Naive thymus-derived CD4-positive, alpha-beta T cell (primary cell): Measurements from ENCODE around the gene PPM1K. TPM values are rescaled to one million over a fixed set of nuclear protein-coding genes. Genes with fewer than 3 reads are reported as not detected.
"Not testable (repeated sequence)": the region's sequence is repeated elsewhere in the genome, so short reads cannot be mapped to it uniquely, and the experiment has no call there.

Source experiments
- ATAC-seq: fragments of 150-1000 bp; cut with Tn5 transposase; 2 replicates; pipeline ENCODE4 v1.10.0; 2021; ENCODE audit warnings: mild to moderate bottlenecking, moderate library complexity
- CTCF ChIA-PET: fragments of 350-600 bp; sonication (Branson Sonifier 250); formaldehyde crosslinking; loops from one replicate; lab custom pipeline; 2021; ENCODE audit warnings: antibody characterized with exemption; lab: Charles Lee
- POLR2A ChIA-PET: fragments of 350-600 bp; sonication (Branson Sonifier 250); formaldehyde crosslinking; loops from one replicate; lab custom pipeline; 2021; ENCODE audit warnings: antibody characterized with exemption, inconsistent platforms; lab: Charles Lee
- DNase-seq, 9 donors: peaks; one replicate each; pipeline versions ENCODE4 v3.0.0 to v3.0.0-alpha.2; 2020 to 2022; ENCODE audit warnings: mixed read lengths in 1 of 9
- H3K27ac ChIP-seq: one replicate; pipeline ENCODE4 v1.7.0; 2013; ENCODE audit warnings: mild to moderate bottlenecking, low read depth, low read length, moderate library complexity
- H3K27me3 ChIP-seq, 2 donors: one replicate each; pipeline ENCODE4 v1.7.0; 2013; ENCODE audit warnings: low read length in 2 of 2, mild to moderate bottlenecking in 2 of 2, moderate library complexity in 2 of 2; ENCODE audit not compliant: control insufficient read depth in 2 of 2, insufficient read depth in 2 of 2
- H3K36me3 ChIP-seq, 3 experiments: 1 replicate in 2 of 3; 2 replicates in 1 of 3; pipeline ENCODE4 v1.7.0; 2013; ENCODE audit warnings: low read length in 3 of 3, mild to moderate bottlenecking in 3 of 3, moderate library complexity in 1 of 3; ENCODE audit not compliant: insufficient read depth in 3 of 3, control insufficient read depth in 2 of 3
- H3K4me1 ChIP-seq, 2 donors: one replicate each; pipeline ENCODE4 v1.7.0; 2013; ENCODE audit warnings: low read length in 2 of 2, mild to moderate bottlenecking in 2 of 2, moderate library complexity in 1 of 2; ENCODE audit not compliant: control insufficient read depth in 2 of 2, insufficient read depth in 2 of 2
- H3K4me3 ChIP-seq: 2 replicates; pipeline ENCODE4 v1.7.0; 2013; ENCODE audit warnings: mild to moderate bottlenecking, low read length
- H3K9me3 ChIP-seq, 3 experiments: 1 replicate in 2 of 3; 2 replicates in 1 of 3; pipeline ENCODE4 v1.7.0; 2013; ENCODE audit warnings: low read length in 3 of 3; ENCODE audit not compliant: control insufficient read depth in 2 of 3
- H3K27ac Mint-ChIP-seq, 9 donors: one replicate each; pipeline ENCODE4 v1.8.0; 2020 to 2022; ENCODE audit warnings: mixed read lengths in 9 of 9, mild to moderate bottlenecking in 8 of 9, moderate library complexity in 5 of 9, inconsistent platforms in 2 of 9
- H3K27me3 Mint-ChIP-seq, 5 donors: one replicate each; pipeline ENCODE4 v1.8.0; 2021 to 2022; ENCODE audit warnings: mixed read lengths in 5 of 5, mild to moderate bottlenecking in 1 of 5
- H3K36me3 Mint-ChIP-seq, 5 donors: one replicate each; pipeline ENCODE4 v1.8.0; 2020 to 2022; ENCODE audit warnings: mixed read lengths in 5 of 5, mild to moderate bottlenecking in 3 of 5, inconsistent platforms in 1 of 5
- H3K4me1 Mint-ChIP-seq, 7 donors: one replicate each; pipeline ENCODE4 v1.8.0; 2020 to 2022; ENCODE audit warnings: mixed read lengths in 7 of 7, mild to moderate bottlenecking in 3 of 7, inconsistent platforms in 1 of 7
- H3K4me3 Mint-ChIP-seq, 10 donors: one replicate each; pipeline ENCODE4 v1.8.0; 2020 to 2022; ENCODE audit warnings: mild to moderate bottlenecking in 10 of 10, mixed read lengths in 10 of 10, moderate library complexity in 6 of 10, inconsistent platforms in 2 of 10
- H3K9me3 Mint-ChIP-seq, 11 donors: one replicate each; pipeline ENCODE4 v1.8.0; 2020 to 2022; ENCODE audit warnings: mixed read lengths in 11 of 11, mild to moderate bottlenecking in 4 of 11, inconsistent platforms in 1 of 11, moderate library complexity in 1 of 11
- intact Hi-C, 2 donors: fragments of 100-400 bp; cut with micrococcal nuclease; formaldehyde crosslinking; loops; one replicate each; pipeline ENCODE4 v1.15.1; 2023
- polyA plus RNA-seq, 2 donors: library from polyadenylated mRNA; unstranded; fragments of 300-500 nt; fragmentation: Illumina TruSeq; gene quantifications; one replicate each; pipeline ENCODE4 v1.2.3, GENCODE V29; 2021
- total RNA-seq, 6 experiments: library from RNA in 5 of 6; stranded (reverse) in 5 of 6; gene quantifications; 1 replicate in 5 of 6; 2 replicates in 1 of 6; pipeline ENCODE4 v1.2.3 and lab custom pipeline; 2021 to 2026

The PPM1K gene
- total and polyA plus RNA-seq, 7 experiments from 2014 or later: 64.3 to 92.7 (median 91.0) TPM

DNA sequence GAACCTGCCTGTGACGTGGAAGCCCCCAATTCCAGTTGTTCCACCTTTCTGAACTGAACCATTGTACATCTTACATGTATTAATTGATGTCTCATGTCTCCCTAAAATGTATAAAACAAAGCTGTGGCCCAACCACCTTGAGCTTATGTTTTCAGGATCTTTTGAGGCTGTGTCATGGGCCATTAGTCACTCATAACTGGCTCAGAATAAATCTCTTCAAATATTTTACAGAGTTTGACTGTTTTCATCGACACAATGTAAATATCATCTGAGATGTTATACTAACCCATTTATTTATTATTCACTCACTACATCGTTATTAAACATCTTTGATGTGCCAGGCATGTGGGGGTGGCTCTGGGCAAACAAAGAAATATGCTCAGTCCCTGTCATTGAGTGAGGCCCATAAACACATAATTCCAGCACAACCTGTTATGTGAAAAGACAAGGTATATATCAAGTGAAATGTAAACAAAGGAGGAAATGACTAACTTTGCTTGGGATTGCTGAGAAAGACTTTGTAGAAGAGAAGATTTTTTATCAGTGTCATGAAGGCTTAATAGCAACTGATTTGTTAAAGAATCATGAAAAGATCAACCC is 34.5 kb upstream of the PPM1K start:
- Histone ChIP-seq H3K4me1 (peaks cover 7 to 13% of the 10 kb centered on the region in 2 donors), H3K27ac (no peak overlapping the region), H3K9me3 (no peaks in the 10 kb centered on the region), H3K4me3 (no peak overlapping the region), H3K27me3 (no peaks in the 10 kb centered on the region), H3K36me3 (no peaks in the 10 kb centered on the region)
- H3K36me3 Mint-ChIP-seq: peaks cover 0 to 7% (median 0%) of the 10 kb centered on the region in 5 donors
- ATAC-seq (no peak), DNase-seq (no peak)
- H3K4me3 Mint-ChIP-seq: peak overlapping the region in 1 of 10 donors; percentile 5
- POLR2A ChIA-PET: no interaction called here
- peak overlapping the region in 4 of 9 donors; percentile 66 to 96 (median 90) for H3K27ac Mint-ChIP-seq
- peaks cover 14 to 30% (median 23%) of the 10 kb centered on the region in 7 donors for H3K4me1 Mint-ChIP-seq
- H3K9me3 Mint-ChIP-seq: peaks cover 0 to 1% (median 0%) of the 10 kb centered on the region in 11 donors
- H3K27me3 Mint-ChIP-seq: no peaks in the 10 kb centered on the region
- CTCF ChIA-PET: no interaction called here
- intact Hi-C loops: no loop called here

DNA sequence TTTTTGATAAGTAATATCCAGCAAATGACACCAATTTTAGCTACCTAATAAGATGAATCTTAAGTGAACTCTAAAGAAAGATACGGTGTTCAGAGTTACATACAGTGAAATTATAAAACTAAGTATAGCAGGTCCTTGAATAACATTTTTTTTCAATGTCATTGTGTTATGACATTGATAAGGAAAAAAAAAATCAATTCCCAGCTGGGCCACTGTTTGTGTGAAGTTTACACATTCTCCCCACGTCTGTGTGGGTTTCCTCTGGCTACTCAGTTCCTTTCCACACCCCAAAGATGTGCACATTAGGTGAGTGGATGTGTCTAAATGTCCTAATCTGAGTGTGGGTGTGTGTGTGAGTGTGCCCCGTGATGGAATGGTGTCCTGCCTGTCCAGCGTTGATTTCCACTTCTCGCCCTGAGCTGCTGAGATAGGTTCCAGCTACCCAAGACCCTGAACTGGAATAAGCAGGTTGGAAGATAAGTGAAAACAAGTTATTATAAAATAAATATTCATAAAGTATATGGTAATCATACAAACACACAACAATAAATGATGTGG is 31.2 kb upstream of the PPM1K start:
- Mint-ChIP-seq H3K27me3 (peaks cover 5 to 14% (median 6%) of the 10 kb centered on the region in 5 donors), H3K9me3 (peaks cover 3 to 18% (median 9%) of the 10 kb centered on the region in 11 donors), H3K4me3 (no peak overlapping the region), H3K27ac (no peak overlapping the region), H3K36me3 (peaks cover 0 to 13% (median 8%) of the 10 kb centered on the region in 5 donors), H3K4me1 (peaks cover 9 to 16% (median 14%) of the 10 kb centered on the region in 7 donors)
- intact Hi-C loops: no loop called here
- H3K27me3 ChIP-seq: no peaks in the 10 kb centered on the region
- no peak overlapping the region for H3K27ac ChIP-seq
- H3K4me1 ChIP-seq: peaks cover under 1 to 7% of the 10 kb centered on the region in 2 donors
- no peak for ATAC-seq
- no peak overlapping the region for H3K4me3 ChIP-seq
- POLR2A ChIA-PET: interaction anchor here (0.6 to 0.7 kb wide), 2 partner anchors 9 to 31 kb away, joined by 3 to 4 read pairs; partner anchors contain the start of gene PPM1K
- H3K36me3 ChIP-seq: no peaks in the 10 kb centered on the region
- DNase-seq: no peak
- H3K9me3 ChIP-seq: peaks cover 0 to 5% (median 0%) of the 10 kb centered on the region in 3 experiments
- CTCF ChIA-PET: interaction anchor here (1.2 kb wide), 1 partner anchor 31 kb away, joined by 3 read pairs; the partner anchor contains the start of gene PPM1K

DNA sequence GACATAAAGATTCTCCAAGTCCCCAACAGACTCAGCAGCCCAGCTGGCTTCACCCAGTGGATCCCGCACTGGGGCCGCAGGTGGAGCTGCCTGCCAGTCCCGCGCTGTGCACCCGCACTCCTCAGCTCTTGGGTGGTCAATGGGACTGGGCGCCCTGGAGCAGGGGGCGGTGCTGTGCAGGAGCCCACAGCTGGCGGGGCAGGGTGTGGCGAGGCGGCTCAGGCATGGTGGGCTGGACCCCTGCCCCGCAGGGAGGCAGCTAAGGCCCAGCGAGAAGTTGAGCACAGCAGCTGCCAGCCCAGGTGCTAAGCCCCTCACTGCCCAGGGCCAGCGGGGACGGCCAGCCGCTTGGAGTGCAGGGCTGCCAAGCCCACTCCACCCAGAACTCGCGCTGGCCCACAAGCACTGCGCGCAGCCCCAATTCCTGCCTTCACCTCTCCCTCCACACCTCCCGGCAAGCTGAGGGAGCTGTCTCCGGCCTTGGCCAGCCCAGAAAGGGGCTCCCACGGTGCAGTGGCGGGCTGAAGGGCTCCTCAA is 28.8 kb upstream of the PPM1K start:
- H3K9me3 ChIP-seq, H3K27ac ChIP-seq, H3K4me1 Mint-ChIP-seq, H3K36me3 ChIP-seq, H3K4me3 Mint-ChIP-seq, H3K4me1 ChIP-seq, DNase-seq, H3K27ac Mint-ChIP-seq, intact Hi-C loops, CTCF ChIA-PET, ATAC-seq, H3K4me3 ChIP-seq, H3K36me3 Mint-ChIP-seq, POLR2A ChIA-PET, H3K27me3 ChIP-seq: not testable (repeated sequence)
- peaks cover 3 to 18% (median 9%) of the 10 kb centered on the region in 11 donors for H3K9me3 Mint-ChIP-seq
- peaks cover 5 to 37% (median 6%) of the 10 kb centered on the region in 5 donors for H3K27me3 Mint-ChIP-seq

DNA sequence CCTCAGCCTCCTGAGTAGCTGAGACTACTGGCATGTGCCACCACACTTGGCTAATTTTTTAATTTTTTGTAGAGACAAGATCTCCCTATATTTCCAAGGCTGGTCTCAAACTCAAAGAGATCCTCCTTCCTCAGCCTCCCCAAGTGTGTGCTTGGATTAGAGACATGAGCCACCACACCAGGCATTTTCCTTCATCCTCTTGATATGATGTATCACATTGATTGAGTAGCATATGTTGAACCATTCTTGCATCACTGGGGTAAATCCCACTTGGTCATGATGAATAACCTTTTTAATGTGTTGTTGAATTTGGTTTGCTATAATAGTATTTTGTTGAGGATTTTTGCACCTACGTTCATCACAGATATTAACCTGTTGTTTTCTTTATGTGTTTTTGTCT is 24.2 kb upstream of the PPM1K start:
- peaks cover 5 to 50% (median 6%) of the 10 kb centered on the region in 5 donors for H3K27me3 Mint-ChIP-seq
- peaks cover 3 to 18% (median 9%) of the 10 kb centered on the region in 11 donors for H3K9me3 Mint-ChIP-seq

DNA sequence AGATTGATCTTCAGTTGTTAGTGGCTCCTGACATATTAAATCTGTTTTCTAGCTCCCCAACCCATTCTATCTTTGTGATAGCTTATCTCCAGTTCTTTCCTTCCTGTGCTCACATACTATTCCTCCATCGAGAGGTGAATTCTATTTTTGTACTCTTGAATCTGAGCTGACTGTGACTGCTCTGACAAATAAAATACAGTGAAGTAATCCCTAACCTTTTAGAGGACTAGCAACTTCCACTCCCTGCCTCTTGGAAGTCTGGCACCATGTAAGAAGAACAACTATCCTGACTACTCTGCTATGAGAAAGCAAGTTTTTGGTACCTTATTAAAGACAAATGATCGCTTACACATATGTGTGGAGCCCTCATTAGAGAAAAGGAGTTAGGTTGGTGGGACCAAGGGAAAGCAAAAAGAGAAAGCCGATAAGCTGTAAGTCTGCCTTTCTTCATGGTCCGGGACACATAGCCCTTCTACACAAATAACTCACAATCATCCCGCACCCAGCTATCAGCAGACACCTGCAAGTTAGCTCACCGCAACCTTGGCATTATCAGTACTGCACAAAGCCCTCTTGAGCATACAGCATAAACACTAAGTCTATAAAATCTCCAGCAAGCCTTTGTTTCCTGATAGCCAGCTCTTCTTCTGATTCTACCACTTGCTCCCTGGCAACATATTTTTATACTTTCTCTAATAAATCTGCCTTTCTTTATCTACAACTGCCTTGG is 13.5 kb upstream of the PPM1K start:
- POLR2A ChIA-PET: interaction anchor here (3.7 kb wide), 1 partner anchor 13 kb away, joined by 17 read pairs; the partner anchor contains the start of gene PPM1K

More for the DNA sequence above, 24.2 kb upstream of the PPM1K start:
- ChIA-PET POLR2A (no interaction called here), CTCF (no interaction called here)
- DNase-seq: no peak
- no peaks in the 10 kb centered on the region for H3K4me1 Mint-ChIP-seq
- peaks cover 0 to 5% (median 0%) of the 10 kb centered on the region in 3 experiments for H3K9me3 ChIP-seq
- H3K36me3 Mint-ChIP-seq: peaks cover 4 to 9% (median 8%) of the 10 kb centered on the region in 5 donors
- no peak overlapping the region for H3K4me3 Mint-ChIP-seq
- intact Hi-C loops: no loop called here
- no peak overlapping the region for H3K4me3 ChIP-seq
- no peak overlapping the region for H3K27ac Mint-ChIP-seq
- H3K4me1 ChIP-seq: no peaks in the 10 kb centered on the region
- H3K27ac ChIP-seq: no peak overlapping the region
- H3K27me3 ChIP-seq: no peaks in the 10 kb centered on the region
- no peaks in the 10 kb centered on the region for H3K36me3 ChIP-seq
- no peak for ATAC-seq

DNA sequence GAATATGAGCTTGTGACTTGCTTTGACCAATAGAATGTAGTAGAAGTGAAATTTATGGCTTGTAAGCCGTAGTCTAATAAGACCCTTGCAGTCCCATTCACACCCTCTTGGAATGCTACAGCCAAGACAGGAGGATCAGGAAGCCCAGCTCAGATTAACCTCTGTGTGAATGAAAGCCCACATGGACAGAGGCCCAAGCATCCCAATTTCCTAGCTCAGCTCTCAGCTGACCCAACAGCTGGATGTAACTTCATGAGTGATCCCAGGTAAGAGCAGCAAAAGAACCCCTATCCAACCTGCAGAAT is 12.8 kb upstream of the PPM1K start:
- peaks cover 0 to 1% (median 0%) of the 10 kb centered on the region in 5 donors for H3K36me3 Mint-ChIP-seq
- no peak overlapping the region for H3K27ac Mint-ChIP-seq
- ATAC-seq: no peak
- no peak for DNase-seq
- intact Hi-C loops: no loop called here
- H3K9me3 Mint-ChIP-seq: peaks cover 0 to 2% (median 0%) of the 10 kb centered on the region in 11 donors
- H3K9me3 ChIP-seq: no peaks in the 10 kb centered on the region
- H3K27me3 Mint-ChIP-seq: no peaks in the 10 kb centered on the region
- no peaks in the 10 kb centered on the region for H3K36me3 ChIP-seq
- no peak overlapping the region for H3K4me3 Mint-ChIP-seq
- no peaks in the 10 kb centered on the region for H3K27me3 ChIP-seq
- no peak overlapping the region for H3K4me3 ChIP-seq
- no peaks in the 10 kb centered on the region for H3K4me1 ChIP-seq
- no peaks in the 10 kb centered on the region for H3K4me1 Mint-ChIP-seq
- CTCF ChIA-PET: interaction anchor here (1.6 kb wide), 1 partner anchor 218 kb away, joined by 3 read pairs; no protein-coding TSS in a partner anchor
- H3K27ac ChIP-seq: no peak overlapping the region
- POLR2A ChIA-PET: interaction anchor here (3.7 kb wide), 1 partner anchor 12 kb away, joined by 17 read pairs; the partner anchor contains the start of gene PPM1K

More for the DNA sequence above, 13.5 kb upstream of the PPM1K start:
- peaks cover 0 to 1% (median 0%) of the 10 kb centered on the region in 5 donors for H3K36me3 Mint-ChIP-seq
- H3K9me3 Mint-ChIP-seq: peaks cover 0 to 2% (median 0%) of the 10 kb centered on the region in 11 donors
- H3K4me3 ChIP-seq: no peak overlapping the region
- H3K9me3 ChIP-seq: no peaks in the 10 kb centered on the region
- no peak overlapping the region for H3K4me3 Mint-ChIP-seq
- H3K36me3 ChIP-seq: no peaks in the 10 kb centered on the region
- no peak overlapping the region for H3K27ac ChIP-seq
- ATAC-seq (no peak), DNase-seq (no peak)
- intact Hi-C loops: no loop called here
- no peaks in the 10 kb centered on the region for H3K27me3 Mint-ChIP-seq
- H3K4me1 ChIP-seq: no peaks in the 10 kb centered on the region
- CTCF ChIA-PET: interaction anchor here (1.6 kb wide), 1 partner anchor 217 kb away, joined by 3 read pairs; no protein-coding TSS in a partner anchor
- no peaks in the 10 kb centered on the region for H3K4me1 Mint-ChIP-seq
- no peak overlapping the region for H3K27ac Mint-ChIP-seq
- no peaks in the 10 kb centered on the region for H3K27me3 ChIP-seq
